ENCODE data around the gene PACRG. TPM values are rescaled to one million over a fixed set of nuclear protein-coding genes. Genes with fewer than 3 reads are reported as not detected.

Gene PACRG
- total and polyA plus RNA-seq, 12 donors = 2.1 to 34.6 (median 10.0) TPM

GRCh38 chr6:162922563-162923166, 194.9 kb downstream of the PACRG start:
- no peak for TF ChIP-seq CTCF (IDR thresholded peaks at IDR 0.05)
- H3K27ac ChIP-seq = no peak overlapping the region
- H3K9me3 ChIP-seq = peaks cover 0 to 47% (median 0%) of the 10 kb centered on the region in 11 donors
- no peak overlapping the region for H3K4me3 ChIP-seq
- intact Hi-C loops (cut with DNase I) = no loop called here
- ATAC-seq (no peak), DNase-seq (no peak)
- no peaks in the 10 kb centered on the region for H3K4me1 ChIP-seq
- H3K27me3 ChIP-seq = no peaks in the 10 kb centered on the region
- 44 to 61% methylated on average over 1 of the region's 1 CpG for WGBS, 2 donors
- no peaks in the 10 kb centered on the region for H3K36me3 ChIP-seq

DNA sequence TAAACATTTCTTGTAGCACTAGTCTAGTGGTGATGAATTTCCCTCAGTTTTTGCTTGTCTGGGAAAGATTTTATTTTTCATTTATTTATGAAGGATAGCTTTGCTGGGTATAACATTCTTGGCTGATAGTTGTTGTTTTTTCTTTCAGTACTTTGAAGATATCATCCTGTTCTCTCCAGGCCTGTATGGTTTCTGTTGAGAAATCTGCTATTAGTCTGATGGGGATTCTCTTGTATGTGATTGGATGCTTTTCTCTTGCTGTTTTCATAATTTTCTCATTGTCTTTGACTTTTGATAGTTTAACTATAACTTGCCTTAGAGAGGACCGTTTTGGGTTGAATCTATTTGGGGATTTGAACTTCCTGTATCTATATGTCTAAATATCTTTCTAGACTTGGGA, 207.1 kb downstream of the PACRG start:
- Histone ChIP-seq H3K4me3 (no peak overlapping the region), H3K9me3 (peaks cover 0 to 55% (median 19%) of the 10 kb centered on the region in 11 donors), H3K27me3 (no peaks in the 10 kb centered on the region), H3K27ac (no peak overlapping the region), H3K4me1 (no peaks in the 10 kb centered on the region), H3K36me3 (no peaks in the 10 kb centered on the region)
- no peak for TF ChIP-seq CTCF (IDR thresholded peaks at IDR 0.05)
- WGBS, 2 donors = 80 to 88% methylated on average over 1 of the region's 1 CpG
- intact Hi-C loops (cut with DNase I) = no loop called here
- ATAC-seq = no peak
- no peak for DNase-seq

DNA sequence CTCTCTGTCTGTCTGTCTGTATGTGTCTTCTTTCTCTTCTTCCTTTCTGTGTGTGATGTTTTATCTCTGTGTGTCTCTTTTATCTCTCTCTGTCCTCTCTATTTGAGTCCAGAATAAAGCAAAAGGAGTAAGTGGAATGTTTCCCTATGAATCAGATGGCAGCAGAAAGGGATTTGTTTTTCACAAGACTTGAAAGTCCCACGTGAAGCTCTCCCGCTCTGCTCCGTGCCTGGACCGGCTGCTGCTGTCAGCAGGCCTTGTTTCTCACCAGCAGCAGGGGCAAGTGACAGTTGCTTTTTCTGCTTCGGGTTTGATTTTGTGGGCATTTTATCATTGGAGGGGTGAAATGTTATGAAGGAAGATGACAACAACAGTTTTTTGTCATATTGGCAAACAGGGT, 212.7 kb downstream of the PACRG start:
- ATAC-seq = peak in 2 of 8 donors; percentile 38 to 80
- Histone ChIP-seq H3K27me3 (no peaks in the 10 kb centered on the region), H3K27ac (no peak overlapping the region), H3K9me3 (peaks cover 0 to 40% (median 15%) of the 10 kb centered on the region in 11 donors), H3K4me1 (peaks cover 0 to 12% (median 0%) of the 10 kb centered on the region in 9 donors), H3K36me3 (no peaks in the 10 kb centered on the region), H3K4me3 (no peak overlapping the region)
- intact Hi-C loops (cut with DNase I) = no loop called here
- WGBS, 2 donors = 35 to 36% methylated on average over 5 of the region's 5 CpGs
- no peak for DNase-seq
- no peak for TF ChIP-seq CTCF (IDR thresholded peaks at IDR 0.05)

GRCh38 chr6:162941128-162941527, 213.4 kb downstream of the PACRG start:
- Histone ChIP-seq H3K4me3 (no peak overlapping the region), H3K27me3 (no peaks in the 10 kb centered on the region), H3K9me3 (peaks cover 0 to 39% (median 9%) of the 10 kb centered on the region in 11 donors), H3K4me1 (peaks cover 0 to 12% (median 0%) of the 10 kb centered on the region in 9 donors), H3K27ac (no peak overlapping the region), H3K36me3 (no peaks in the 10 kb centered on the region)
- TF ChIP-seq CTCF (IDR thresholded peaks at IDR 0.05) = no peak
- DNase-seq (no peak), ATAC-seq (peak in 1 of 8 donors; percentile 70)
- intact Hi-C loops (cut with DNase I) = no loop called here
- 65 to 79% methylated on average over 8 of the region's 8 CpGs for WGBS, 2 donors

Data from heart right ventricle (tissue), 16 donors.